Measurements from ENCODE around the gene ZNF775.

Gene ZNF775

DNA sequence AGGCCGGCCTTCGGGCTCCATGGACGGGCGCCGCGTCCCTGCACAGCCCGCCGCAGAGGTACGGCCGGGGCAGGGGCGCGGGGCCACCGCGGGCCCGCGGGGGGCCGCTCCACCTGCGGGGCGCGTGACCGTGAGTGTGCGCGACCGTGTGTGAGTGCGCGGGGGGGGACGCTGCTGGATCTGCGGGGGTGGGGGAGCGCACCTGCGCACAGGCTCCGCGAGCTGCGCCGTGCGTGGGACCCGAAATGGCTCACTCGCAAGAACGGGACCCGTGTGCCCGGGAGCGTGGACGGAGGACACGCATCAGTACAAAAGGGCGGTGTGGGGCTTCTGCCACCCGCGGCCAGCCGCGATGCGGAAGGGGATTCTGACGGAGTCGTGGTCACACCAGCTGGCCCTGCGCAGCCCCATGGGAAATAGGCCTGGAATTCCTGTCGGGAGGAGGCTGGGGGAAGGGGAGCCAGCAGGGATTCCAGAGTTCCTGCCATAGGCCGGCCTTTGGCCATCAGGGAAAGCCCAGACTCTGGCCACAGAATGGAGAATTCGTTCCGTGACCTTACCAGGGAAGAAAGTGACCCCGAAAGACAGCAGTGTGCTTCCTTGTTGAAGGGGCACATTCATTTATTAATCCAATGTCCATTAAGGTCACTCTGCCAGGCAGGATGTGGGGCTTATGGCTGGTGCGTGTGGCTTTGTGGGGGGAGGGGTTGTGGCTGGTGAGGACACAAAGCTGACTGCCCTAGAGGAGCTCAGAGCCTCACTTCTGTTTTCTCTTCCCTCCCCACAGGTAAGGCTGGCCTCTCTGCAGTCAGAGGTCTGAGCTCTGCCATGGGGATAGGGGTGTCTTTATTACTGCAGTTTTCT lies 10.0 kb upstream of the ZNF775 start:
- peak; percentile 35 for DNase-seq (ENCODE audit: low read depth, low spot score)

GRCh38 chr7:150369748-150370501 lies 9.2 kb upstream of the ZNF775 start:
- no peak for DNase-seq (ENCODE audit: low read depth, low spot score)

DNA sequence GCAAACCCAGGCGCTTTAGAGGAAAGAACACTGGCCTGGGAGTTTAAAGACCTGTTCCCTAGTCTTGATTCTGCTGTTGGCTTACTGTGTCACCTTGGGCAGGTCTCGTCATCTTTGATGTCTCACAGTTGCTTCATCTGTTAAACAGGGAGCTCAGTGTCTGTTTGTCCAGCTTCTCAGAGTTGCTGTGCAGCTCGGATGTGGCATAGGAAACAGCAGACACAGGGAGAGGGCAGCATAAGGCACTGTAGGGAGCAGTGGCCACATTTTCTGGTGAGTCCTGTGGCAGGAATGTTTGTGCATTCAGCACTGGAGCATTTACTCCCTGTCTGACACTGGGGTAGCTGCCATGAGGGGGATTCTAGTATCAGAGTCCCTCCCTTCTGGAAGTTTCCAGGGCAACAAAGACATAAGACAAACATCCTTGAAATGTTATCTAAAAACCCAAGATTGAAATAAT lies 8.5 kb upstream of the ZNF775 start:
- DNase-seq (ENCODE audit: low read depth, low spot score): no peak

GRCh38 chr7:150371131-150371995 lies 7.8 kb upstream of the ZNF775 start:
- DNase-seq (ENCODE audit: low read depth, low spot score): no peak

DNA sequence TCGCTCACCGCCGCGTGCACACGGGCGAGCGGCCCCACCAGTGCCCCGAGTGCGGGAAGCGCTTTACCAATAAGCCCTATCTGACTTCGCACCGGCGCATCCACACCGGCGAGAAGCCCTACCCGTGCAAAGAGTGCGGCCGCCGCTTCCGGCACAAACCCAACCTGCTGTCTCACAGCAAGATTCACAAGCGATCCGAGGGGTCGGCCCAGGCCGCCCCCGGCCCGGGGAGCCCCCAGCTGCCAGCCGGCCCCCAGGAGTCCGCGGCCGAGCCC lies 7.2 kb upstream of the ZNF775 start:
- no peak for DNase-seq (ENCODE audit: low read depth, low spot score)

DNA sequence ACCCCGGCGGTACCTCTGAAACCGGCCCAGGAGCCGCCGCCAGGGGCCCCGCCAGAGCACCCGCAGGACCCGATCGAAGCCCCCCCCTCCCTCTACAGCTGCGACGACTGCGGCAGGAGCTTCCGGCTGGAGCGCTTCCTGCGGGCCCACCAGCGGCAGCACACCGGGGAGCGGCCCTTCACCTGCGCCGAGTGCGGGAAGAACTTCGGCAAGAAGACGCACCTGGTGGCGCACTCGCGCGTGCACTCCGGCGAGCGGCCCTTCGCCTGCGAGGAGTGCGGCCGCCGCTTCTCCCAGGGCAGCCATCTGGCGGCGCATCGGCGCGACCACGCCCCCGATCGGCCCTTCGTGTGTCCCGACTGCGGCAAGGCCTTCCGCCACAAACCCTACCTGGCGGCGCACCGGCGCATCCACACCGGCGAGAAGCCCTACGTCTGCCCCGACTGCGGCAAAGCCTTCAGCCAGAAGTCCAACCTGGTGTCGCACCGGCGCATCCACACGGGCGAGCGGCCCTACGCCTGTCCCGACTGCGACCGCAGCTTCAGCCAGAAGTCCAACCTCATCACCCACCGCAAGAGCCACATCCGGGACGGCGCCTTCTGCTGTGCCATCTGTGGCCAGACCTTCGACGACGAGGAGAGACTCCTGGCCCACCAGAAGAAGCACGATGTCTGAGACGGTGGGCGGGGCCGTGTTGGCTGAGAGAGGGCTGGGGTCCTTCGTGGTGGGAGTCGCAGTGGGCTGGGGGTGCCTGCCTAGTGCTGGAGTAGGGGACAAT lies 6.7 kb upstream of the ZNF775 start:
- no peak for DNase-seq (ENCODE audit: low read depth, low spot score)

- no peak for DNase-seq (ENCODE audit: low read depth, low spot score)
Observed at GRCh38 chr7:150373049-150373801, 5.9 kb upstream of the ZNF775 start.

GRCh38 chr7:150374026-150374425 lies 5.1 kb upstream of the ZNF775 start:
- no peak for DNase-seq (ENCODE audit: low read depth, low spot score)

DNA sequence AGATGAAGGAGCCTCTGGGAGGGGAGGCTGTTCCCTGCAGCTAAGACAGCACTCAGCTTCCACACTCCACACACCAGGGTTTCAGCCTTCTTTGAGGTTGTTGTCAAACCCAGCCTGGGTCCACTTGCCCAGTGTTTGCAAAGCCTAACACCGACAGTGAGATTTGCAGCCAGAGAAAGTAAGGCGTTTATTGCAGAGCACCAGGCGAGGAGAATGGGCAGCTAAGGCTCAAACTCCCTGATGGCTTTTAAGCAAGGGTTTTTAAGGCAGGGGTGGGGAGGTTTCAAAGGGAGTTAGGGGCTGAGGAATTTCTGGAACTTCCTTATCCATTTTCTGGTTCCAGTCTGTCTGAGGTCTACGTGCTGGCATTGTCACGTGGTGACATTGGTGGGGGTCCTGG lies 4.7 kb upstream of the ZNF775 start:
- no peak for DNase-seq (ENCODE audit: low read depth, low spot score)

GRCh38 chr7:150375662-150376521 lies 3.2 kb upstream of the ZNF775 start:
- no peak for DNase-seq (ENCODE audit: low read depth, low spot score)

- DNase-seq (ENCODE audit: low read depth, low spot score): no peak
Observed at GRCh38 chr7:150376560-150376959, 2.6 kb upstream of the ZNF775 start.

DNA sequence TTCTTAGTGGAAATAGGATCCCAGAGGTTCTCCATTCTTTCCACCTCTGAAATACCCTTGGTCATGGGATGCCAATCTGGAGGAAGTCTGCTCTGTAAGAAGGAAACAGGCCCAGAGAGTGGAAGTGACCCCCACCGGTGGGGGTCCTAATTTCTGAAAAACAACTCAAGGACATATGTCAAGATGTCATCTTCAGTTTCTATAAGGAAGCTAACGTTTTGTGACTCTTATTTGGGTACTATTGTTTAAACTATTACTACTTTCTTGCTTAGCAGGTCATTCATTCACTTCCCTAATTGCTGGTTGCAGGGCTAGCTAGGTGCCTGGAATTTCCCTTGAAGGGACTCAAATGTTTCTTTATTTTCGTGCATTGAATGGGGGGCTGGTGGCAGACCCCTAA lies 1.9 kb upstream of the ZNF775 start:
- no peak for DNase-seq (ENCODE audit: low read depth, low spot score)

DNA sequence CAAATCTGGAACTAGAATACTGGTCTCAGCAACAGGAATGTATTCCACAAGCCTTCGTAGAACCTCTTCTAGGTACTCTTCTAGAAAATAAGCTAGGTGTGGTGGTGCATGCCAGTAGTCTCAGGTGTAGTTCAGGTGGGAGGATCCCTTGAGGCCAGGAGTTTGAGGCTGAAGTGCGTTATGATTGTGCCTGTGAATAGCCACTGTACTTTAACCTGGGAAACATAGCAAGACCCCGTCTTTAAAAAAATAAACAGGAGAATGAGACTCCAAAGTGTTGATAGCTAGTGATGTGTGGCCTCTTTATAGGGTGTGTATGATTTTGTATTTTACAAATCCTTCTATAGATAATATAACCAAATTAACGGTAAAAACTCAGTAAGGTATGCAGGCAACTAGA lies 1.5 kb upstream of the ZNF775 start:
- DNase-seq (ENCODE audit: low read depth, low spot score): no peak

- DNase-seq (ENCODE audit: low read depth, low spot score): no peak
Observed at GRCh38 chr7:150378115-150378852, 846 bp upstream of the ZNF775 start.

DNA sequence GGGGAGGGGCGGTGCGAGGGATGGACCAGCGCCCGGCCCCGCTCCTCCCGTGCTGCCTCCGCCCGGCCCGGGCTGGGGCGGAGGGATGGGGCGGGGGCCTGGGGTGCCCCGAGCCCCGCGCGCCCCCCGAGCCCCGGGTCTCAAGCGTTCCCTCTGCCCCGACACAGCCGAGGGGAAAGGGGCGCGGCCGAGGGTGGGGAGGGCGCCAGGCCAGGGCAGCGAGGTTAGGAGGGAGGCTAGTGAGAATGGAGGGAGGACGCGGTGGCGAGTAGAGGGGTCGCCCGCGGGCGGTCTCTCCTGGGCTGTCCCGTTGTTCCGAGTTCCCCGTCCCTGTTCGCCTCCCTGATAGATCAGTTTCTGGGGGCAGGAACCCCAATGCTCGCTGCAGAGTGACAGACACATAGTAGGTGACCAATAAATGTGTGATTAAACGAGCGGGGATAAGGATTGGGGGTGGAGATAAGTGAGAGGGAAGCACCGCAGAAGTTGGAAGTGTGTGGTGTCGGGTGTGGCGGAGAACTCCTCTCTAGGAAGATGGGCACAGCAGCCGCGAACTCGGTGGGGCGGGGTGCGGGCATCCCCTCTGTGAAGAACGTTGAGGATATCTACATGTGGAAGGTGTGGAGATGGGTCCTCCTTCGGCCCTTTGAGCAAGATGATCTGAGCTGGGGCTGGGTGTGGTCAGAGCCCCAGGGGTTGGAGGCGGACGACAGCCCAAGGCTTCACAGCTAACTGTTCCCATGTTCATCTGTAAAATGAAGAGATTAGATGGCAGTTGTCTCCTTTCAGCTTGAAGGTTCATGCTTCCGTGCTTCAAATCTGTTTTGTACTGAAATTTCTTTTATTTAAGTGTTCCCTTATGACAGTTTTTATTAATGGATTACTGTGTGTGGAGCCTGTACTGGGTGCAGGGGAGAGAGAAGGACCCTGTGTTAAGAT lies 580 bp downstream of the ZNF775 start:
- DNase-seq (ENCODE audit: low read depth, low spot score): no peak

DNA sequence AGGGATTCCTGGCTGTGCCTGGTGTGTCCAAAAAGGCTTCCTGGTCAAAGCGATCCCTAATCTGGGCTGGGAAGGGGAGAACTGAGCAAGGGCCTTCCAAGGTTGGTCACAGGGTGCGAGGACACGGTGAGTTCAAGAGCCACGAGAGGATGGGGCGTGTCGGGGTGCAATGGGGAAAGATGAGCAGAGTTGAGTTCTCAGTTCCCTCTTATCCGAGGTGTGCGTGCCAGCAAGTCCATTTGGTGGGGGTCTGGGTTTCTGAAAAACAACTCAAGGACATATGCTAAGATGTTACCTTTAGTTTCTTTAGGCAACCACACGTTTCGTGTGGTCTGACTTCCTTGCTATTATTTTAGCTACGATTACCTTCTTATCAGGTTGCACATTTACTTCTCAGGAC lies 1.3 kb downstream of the ZNF775 start:
- no peak for DNase-seq (ENCODE audit: low read depth, low spot score)

DNA sequence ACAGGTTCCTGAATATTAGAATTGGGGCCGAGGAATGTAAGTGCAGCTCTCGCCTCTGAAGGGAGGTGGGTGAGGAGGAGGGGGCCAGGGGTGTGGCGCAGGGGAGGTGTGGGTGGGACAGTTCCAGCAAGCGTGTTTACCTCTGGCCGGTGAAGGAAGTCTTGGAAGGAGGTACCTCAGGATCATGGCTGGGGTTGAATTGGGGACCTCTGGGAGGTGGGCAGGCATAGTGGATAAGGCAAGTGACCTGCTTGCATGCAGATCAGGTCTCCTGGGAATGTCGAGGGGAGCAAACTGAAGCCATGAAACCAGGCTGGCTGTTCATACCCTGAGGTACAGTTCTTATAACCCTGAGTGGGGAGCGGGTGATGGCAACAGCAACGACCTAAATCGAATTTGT lies 2.0 kb downstream of the ZNF775 start:
- DNase-seq (ENCODE audit: low read depth, low spot score): no peak

DNA sequence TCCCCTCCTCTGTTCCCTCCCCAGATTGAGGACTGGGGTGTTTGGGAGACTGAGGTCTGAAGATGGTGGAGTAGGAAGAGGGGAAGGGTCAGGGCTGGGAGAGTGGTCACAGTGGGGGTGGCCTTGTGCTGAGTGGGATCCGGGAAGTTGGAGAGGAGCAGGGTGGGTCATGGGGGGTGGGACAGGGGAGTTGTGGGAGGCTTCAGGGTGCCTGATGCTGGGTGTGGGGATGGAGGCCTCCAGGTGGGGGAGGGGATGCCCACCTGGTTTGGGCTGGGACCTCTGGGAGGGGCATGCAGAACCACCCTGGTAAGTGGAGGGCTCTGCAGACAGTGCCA lies 2.6 kb downstream of the ZNF775 start:
- no peak for DNase-seq (ENCODE audit: low read depth, low spot score)

Measured in activated CD4-positive, CD25-positive, alpha-beta regulatory T cell treated with anti-CD3 and anti-CD28 coated beads, Interleukin-2, amount 50 U/mL, for 16 hours (primary cell).